CD14-positive monocyte (primary cell): ENCODE data around the gene C16orf74. TPM values are rescaled to one million over a fixed set of nuclear protein-coding genes. Genes with fewer than 3 reads are reported as not detected.
A peak's percentile ranks its signal among the peaks of the same experiment; 100 is the strongest.

Experiments used
- DNase-seq, 3 donors: peaks; one replicate each; pipeline ENCODE4 v3.0.0-alpha.2; 2011 to 2022
- H2AFZ ChIP-seq: 2 replicates; pipeline ENCODE4 v1.6.0; 2012; ENCODE audit warnings: mild to moderate bottlenecking, low read depth, low read length, inconsistent platforms; ENCODE audit not compliant: insufficient read depth, poor library complexity, severe bottlenecking
- H3K27ac ChIP-seq, 2 donors: 1 replicate in 1 of 2; 2 replicates in 1 of 2; pipeline ENCODE4 v1.5.1; 2012 to 2013; ENCODE audit warnings: low read length in 2 of 2, control low read depth in 1 of 2, inconsistent platforms in 1 of 2, low read depth in 1 of 2, mild to moderate bottlenecking in 1 of 2
- H3K27me3 ChIP-seq, 2 donors: one replicate each; pipeline versions ENCODE4 v1.6.0 to v1.6.1; 2011 to 2013; ENCODE audit warnings: low read length in 2 of 2; ENCODE audit not compliant: control insufficient read depth in 2 of 2, insufficient read depth in 2 of 2
- H3K36me3 ChIP-seq, 2 donors: replicated peaks in 1 of 2; 1 replicate in 1 of 2; 2 replicates in 1 of 2; pipeline versions ENCODE4 v1.5.1 to v1.6.1; 2012 to 2013; ENCODE audit warnings: low read length in 2 of 2, control low read depth in 1 of 2, inconsistent platforms in 1 of 2, mild to moderate bottlenecking in 1 of 2; ENCODE audit not compliant: insufficient read depth in 2 of 2, control insufficient read depth in 1 of 2
- H3K4me1 ChIP-seq, 2 donors: 1 replicate in 1 of 2; 2 replicates in 1 of 2; pipeline versions ENCODE4 v1.5.1 to v1.6.1; 2012 to 2013; ENCODE audit warnings: low read length in 2 of 2, control low read depth in 1 of 2, inconsistent platforms in 1 of 2, mild to moderate bottlenecking in 1 of 2, moderate library complexity in 1 of 2; ENCODE audit not compliant: insufficient read depth in 2 of 2, control insufficient read depth in 1 of 2
- H3K4me2 ChIP-seq: replicated peaks from 2 replicates; pipeline ENCODE3; 2012; ENCODE audit warnings: low read length, moderate library complexity, mild to moderate bottlenecking; ENCODE audit not compliant: poor library complexity, severe bottlenecking; ENCODE audit errors: extremely low read depth
- H3K4me3 ChIP-seq, 3 experiments: fragments of 200-600 bp in 1 of 3; sonication (generic) in 1 of 3; replicated peaks in 1 of 3; 1 replicate in 2 of 3; 2 replicates in 1 of 3; pipeline ENCODE4 v1.5.1; 2011 to 2013; ENCODE audit warnings: low read length in 3 of 3, mild to moderate bottlenecking in 3 of 3, control low read depth in 2 of 3, low read depth in 2 of 3, inconsistent platforms in 1 of 3, moderate library complexity in 1 of 3
- H3K79me2 ChIP-seq: 2 replicates; pipeline ENCODE4 v1.6.0; 2012; ENCODE audit warnings: mild to moderate bottlenecking, control low read depth, inconsistent platforms, low read length, moderate library complexity; ENCODE audit not compliant: insufficient read depth
- H3K9ac ChIP-seq: 2 replicates; pipeline ENCODE4 v1.6.0; 2017; ENCODE audit warnings: low read length, mild to moderate bottlenecking; ENCODE audit not compliant: insufficient read depth, poor library complexity, severe bottlenecking
- H3K9me3 ChIP-seq, 2 donors: replicated peaks in 1 of 2; 1 replicate in 1 of 2; 2 replicates in 1 of 2; pipeline versions ENCODE4 v1.5.1 to v1.6.1; 2012 to 2013; ENCODE audit warnings: low read length in 2 of 2, control low read depth in 1 of 2; ENCODE audit not compliant: control insufficient read depth in 1 of 2, insufficient read depth in 1 of 2
- H4K20me1 ChIP-seq: 2 replicates; pipeline ENCODE4 v1.6.0; 2012; ENCODE audit warnings: mild to moderate bottlenecking, low read length, control low read depth, moderate library complexity; ENCODE audit not compliant: insufficient read depth
- H3K27ac Mint-ChIP-seq, 7 donors: one replicate each; pipeline ENCODE4 v1.8.0; 2020; ENCODE audit warnings: mild to moderate bottlenecking in 7 of 7, mixed read lengths in 7 of 7, moderate library complexity in 6 of 7, inconsistent platforms in 2 of 7
- H3K27me3 Mint-ChIP-seq, 3 donors: one replicate each; pipeline ENCODE4 v1.8.0; 2021 to 2022; ENCODE audit warnings: low read depth in 3 of 3, mild to moderate bottlenecking in 3 of 3, mixed read lengths in 3 of 3, moderate library complexity in 3 of 3, inconsistent platforms in 1 of 3
- H3K36me3 Mint-ChIP-seq, 2 donors: one replicate each; pipeline ENCODE4 v1.8.0; 2020; ENCODE audit warnings: mixed read lengths in 2 of 2, inconsistent platforms in 1 of 2, mild to moderate bottlenecking in 1 of 2
- H3K4me1 Mint-ChIP-seq: one replicate; pipeline ENCODE4 v1.8.0; 2020; ENCODE audit warnings: mild to moderate bottlenecking, mixed read lengths
- H3K4me3 Mint-ChIP-seq, 2 donors: one replicate each; pipeline ENCODE4 v1.8.0; 2020; ENCODE audit warnings: mild to moderate bottlenecking in 2 of 2, mixed read lengths in 2 of 2, moderate library complexity in 1 of 2
- H3K9me3 Mint-ChIP-seq, 7 donors: one replicate each; pipeline ENCODE4 v1.8.0; 2020 to 2022; ENCODE audit warnings: mixed read lengths in 7 of 7, mild to moderate bottlenecking in 6 of 7, moderate library complexity in 6 of 7, inconsistent platforms in 2 of 7
- CTCF ChIP-seq: fragments of 200-600 bp; IDR thresholded peaks from one replicate; pipeline ENCODE4 v1.8.0; 2022; ENCODE audit warnings: antibody characterized with exemption, mild to moderate bottlenecking
- WGBS: methylation state at CpG from one replicate; pipeline ENCODE4 v1.1.5; 2013; ENCODE audit warnings: missing lambda C conversion rate; ENCODE audit not compliant: insufficient coverage; 5-methylcytosine and 5-hydroxymethylcytosine counted together
- intact Hi-C, 2 donors: fragments of 100-400 bp; cut with micrococcal nuclease; formaldehyde crosslinking; loops; one replicate each; pipeline versions ENCODE4 v1.15.0 to v1.15.1; 2023
- polyA plus RNA-seq, 3 donors: library from polyadenylated mRNA; depleted of rRNA in 1 of 3; unstranded in 2 of 3; stranded (reverse) in 1 of 3; fragments of 300-500 nt in 2 of 3; fragments of >200 nt in 1 of 3; fragmentation: Illumina TruSeq in 2 of 3; gene quantifications; 1 replicate in 2 of 3; 2 replicates in 1 of 3; pipeline ENCODE4 v1.2.3, GENCODE V29; 2012 to 2021

Gene C16orf74
- polyA plus RNA-seq, 3 donors, result 11.3 to 26.6 (median 24.1) TPM

- TF ChIP-seq CTCF, result no peak
- no peaks in the 10 kb centered on the region for H3K9me3 ChIP-seq
- peaks cover 78% of the 10 kb centered on the region for H4K20me1 ChIP-seq
- Mint-ChIP-seq H3K36me3 (peaks cover 60 to 61% of the 10 kb centered on the region in 2 donors), H3K27me3 (peaks cover 0 to 5% (median 0%) of the 10 kb centered on the region in 3 donors), H3K4me3 (no peak overlapping the region), H3K9me3 (peaks cover 0 to 4% (median 0%) of the 10 kb centered on the region in 7 donors), H3K4me1 (peaks cover 27% of the 10 kb centered on the region), H3K27ac (peak overlapping the region in 2 of 7 donors; percentile 18 to 32)
- H3K4me2 ChIP-seq, result no peak overlapping the region
- no peak overlapping the region for H3K9ac ChIP-seq
- no peaks in the 10 kb centered on the region for H3K27me3 ChIP-seq
- no peak overlapping the region for H3K4me3 ChIP-seq
- H3K36me3 ChIP-seq, result peaks cover 52 to 67% of the 10 kb centered on the region in 2 donors
- H3K27ac ChIP-seq, result no peak overlapping the region
- WGBS, result 91% methylated on average over 6 of the region's 6 CpGs
- intact Hi-C loops, result no loop called here
- no peak for DNase-seq
- peaks cover 98% of the 10 kb centered on the region for H3K79me2 ChIP-seq
- peaks cover 19 to 27% of the 10 kb centered on the region in 2 donors for H3K4me1 ChIP-seq
- H2AFZ ChIP-seq, result no peak overlapping the region
Observed at GRCh38 chr16:85796152-85796551, 45.3 kb upstream of the C16orf74 start.

GRCh38 chr16:85794696-85795095, 43.8 kb upstream of the C16orf74 start:
- DNase-seq, result no peak
- Mint-ChIP-seq H3K27ac (no peak overlapping the region), H3K4me3 (no peak overlapping the region), H3K4me1 (peaks cover 22% of the 10 kb centered on the region), H3K9me3 (peaks cover 0 to 4% (median 0%) of the 10 kb centered on the region in 7 donors), H3K27me3 (peaks cover 0 to 7% (median 0%) of the 10 kb centered on the region in 3 donors), H3K36me3 (peaks cover 66 to 70% of the 10 kb centered on the region in 2 donors)
- TF ChIP-seq CTCF, result no peak
- H3K27me3 ChIP-seq, result no peaks in the 10 kb centered on the region
- peaks cover 9 to 15% of the 10 kb centered on the region in 2 donors for H3K4me1 ChIP-seq
- no peak overlapping the region for H3K4me3 ChIP-seq
- no peak overlapping the region for H3K4me2 ChIP-seq
- H3K79me2 ChIP-seq, result peaks cover 95% of the 10 kb centered on the region
- H3K36me3 ChIP-seq, result peaks cover 54 to 65% of the 10 kb centered on the region in 2 donors
- WGBS, result 83% methylated on average over 4 of the region's 8 CpGs
- intact Hi-C loops, result no loop called here
- no peaks in the 10 kb centered on the region for H3K9me3 ChIP-seq
- H4K20me1 ChIP-seq, result peaks cover 92% of the 10 kb centered on the region
- H2AFZ ChIP-seq, result no peak overlapping the region
- no peak overlapping the region for H3K9ac ChIP-seq
- no peak overlapping the region for H3K27ac ChIP-seq
